HG03520 (cell line): ENCODE measurements around the gene PYM1.
"Not testable (repeated sequence)": the region's sequence is repeated elsewhere in the genome, so short reads cannot be mapped to it uniquely, and the experiment has no call there.

ENCODE experiments used
- ATAC-seq: cut with Tn5 transposase; IDR thresholded peaks from one replicate; pipeline ENCODE4 v1.9.1; 2021; ENCODE audit warnings: mild to moderate bottlenecking, moderate library complexity; ENCODE audit not compliant: unreplicated experiment

PYM1 gene

GRCh38 chr12:55915482-55915859 is 12.2 kb downstream of the PYM1 start:
- ATAC-seq = no peak

GRCh38 chr12:55912908-55913307 is 14.8 kb downstream of the PYM1 start:
- ATAC-seq = no peak

- no peak for ATAC-seq
Observed at GRCh38 chr12:55909513-55909884, 18.2 kb downstream of the PYM1 start.

- ATAC-seq = no peak
Observed at GRCh38 chr12:55908726-55909512, 18.8 kb downstream of the PYM1 start.

- no peak for ATAC-seq
Observed at GRCh38 chr12:55906056-55906455, 21.6 kb downstream of the PYM1 start.

- ATAC-seq = no peak
Observed at GRCh38 chr12:55901881-55902490, 25.7 kb downstream of the PYM1 start.

GRCh38 chr12:55899082-55899481 is 28.6 kb downstream of the PYM1 start:
- no peak for ATAC-seq

- no peak for ATAC-seq
Observed at GRCh38 chr12:55893723-55894122, 34.0 kb downstream of the PYM1 start.

- no peak for ATAC-seq
Observed at GRCh38 chr12:55891310-55891709, 36.4 kb downstream of the PYM1 start.

GRCh38 chr12:55885113-55885512 is 42.6 kb downstream of the PYM1 start:
- ATAC-seq = no peak

- no peak for ATAC-seq
Observed at GRCh38 chr12:55877824-55878223, 49.9 kb downstream of the PYM1 start.

GRCh38 chr12:55875704-55876467 is 51.8 kb downstream of the PYM1 start:
- ATAC-seq = no peak

GRCh38 chr12:55874443-55874842 is 53.3 kb downstream of the PYM1 start:
- no peak for ATAC-seq

GRCh38 chr12:55866454-55867004 is 61.2 kb downstream of the PYM1 start:
- not testable (repeated sequence) for ATAC-seq

- no peak for ATAC-seq
Observed at GRCh38 chr12:55865327-55865726, 62.4 kb downstream of the PYM1 start.

- ATAC-seq = not testable (repeated sequence)
Observed at GRCh38 chr12:55862931-55863330, 64.8 kb downstream of the PYM1 start.

- no peak for ATAC-seq
Observed at GRCh38 chr12:55862286-55862685, 65.4 kb downstream of the PYM1 start.

- no peak for ATAC-seq
Observed at GRCh38 chr12:55861871-55862270, 65.8 kb downstream of the PYM1 start.

- no peak for ATAC-seq
Observed at GRCh38 chr12:55861396-55861795, 66.3 kb downstream of the PYM1 start.

- ATAC-seq = no peak
Observed at GRCh38 chr12:55852740-55853139, 75.0 kb downstream of the PYM1 start.
